ENCODE results near the gene MUSTN1.

MUSTN1 gene

DNA sequence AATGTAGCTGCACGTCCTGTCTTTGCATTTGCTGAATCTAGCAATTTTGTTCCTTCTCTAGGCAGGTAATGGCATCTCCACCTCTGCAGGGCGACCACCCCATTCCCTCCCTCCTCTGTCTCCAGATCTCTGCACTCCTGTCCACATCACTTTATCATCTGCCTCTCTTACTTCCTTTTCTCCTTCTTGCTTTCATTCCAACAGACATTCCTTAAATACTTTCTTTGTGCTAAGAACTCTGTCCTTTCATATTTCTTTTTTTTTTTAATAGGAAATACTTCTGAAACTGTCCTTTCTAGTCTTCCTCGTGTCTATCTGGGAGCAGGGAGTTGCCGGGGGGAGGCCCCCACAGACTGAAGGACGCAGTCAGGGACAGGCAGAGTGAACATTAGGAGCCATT, 33.0 kb downstream of the MUSTN1 start:
- no peak for DNase-seq (ENCODE audit: low read depth)

DNA sequence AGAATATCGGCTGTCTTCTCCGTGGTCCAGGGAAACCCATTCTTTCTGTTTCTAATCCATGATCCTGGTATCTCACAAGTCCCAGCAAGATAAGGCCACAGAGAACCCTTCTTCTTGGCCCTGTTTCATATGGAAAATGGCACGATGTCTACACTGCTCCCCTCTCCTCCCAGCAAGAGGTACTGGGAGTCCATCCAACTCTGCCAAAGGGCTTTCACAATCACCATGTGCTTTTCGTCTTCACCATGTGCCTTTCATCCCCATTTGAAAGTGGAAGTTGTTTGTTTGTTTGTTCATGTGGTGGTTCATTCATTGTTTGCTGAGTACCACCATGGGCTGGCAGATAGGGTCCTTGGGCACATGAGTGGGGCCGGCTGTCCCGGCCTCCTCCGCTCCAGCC, 34.7 kb downstream of the MUSTN1 start:
- no peak for DNase-seq (ENCODE audit: low read depth)

DNA sequence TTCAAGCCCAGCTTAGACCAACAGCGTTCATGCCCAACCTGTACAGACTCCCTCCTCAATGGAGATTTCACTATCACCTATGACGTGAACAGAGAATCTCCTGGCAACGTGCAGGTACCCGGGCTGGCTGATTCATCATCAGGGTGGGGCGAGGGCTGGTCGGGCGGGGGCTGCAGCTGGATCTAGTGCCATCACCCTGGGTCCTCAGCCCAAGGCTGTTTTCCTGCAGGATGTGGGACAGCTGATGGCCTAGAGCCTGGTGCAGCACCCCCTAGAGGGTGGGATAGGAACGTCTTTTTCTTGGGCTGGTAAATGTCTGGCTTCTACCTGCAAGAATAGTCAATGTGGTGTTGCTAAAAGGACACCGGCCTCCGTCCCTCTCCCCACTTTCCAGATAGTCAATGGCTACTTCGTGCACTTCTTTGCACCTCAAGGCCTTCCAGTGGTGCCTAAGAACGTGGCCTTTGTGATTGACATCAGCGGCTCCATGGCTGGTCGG, 35.8 kb downstream of the MUSTN1 start:
- no peak for DNase-seq (ENCODE audit: low read depth)

DNA sequence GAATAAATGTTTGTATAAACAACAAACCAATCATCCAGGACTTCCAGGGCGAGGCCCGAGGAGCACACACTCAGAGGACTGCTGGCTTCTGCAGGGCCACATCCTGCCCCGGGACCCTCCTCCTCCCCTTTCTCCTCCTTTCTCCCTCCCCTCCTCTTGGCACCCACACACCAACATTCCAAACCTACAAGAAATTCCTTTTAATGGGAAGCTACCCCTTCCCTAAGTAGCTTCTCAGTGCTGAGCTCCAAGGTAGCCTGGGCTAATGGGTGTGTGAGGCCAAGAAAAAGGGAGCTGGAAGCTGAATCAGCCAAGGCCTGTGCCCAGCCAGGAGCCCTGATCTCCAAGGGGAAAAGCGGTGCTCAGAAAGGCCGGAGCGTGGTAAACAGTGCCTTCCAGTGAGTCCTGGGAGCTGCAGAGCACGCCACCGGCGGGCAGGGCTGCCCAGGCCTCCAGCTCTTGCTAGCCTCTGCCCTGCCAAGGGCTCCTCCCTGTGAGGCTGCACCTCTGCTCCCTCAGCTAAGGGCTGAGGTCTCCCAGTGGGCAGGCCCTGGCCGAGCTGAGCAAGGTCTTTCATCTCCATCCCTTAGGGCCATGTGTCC, 36.3 kb downstream of the MUSTN1 start:
- no peak for DNase-seq (ENCODE audit: low read depth)

DNA sequence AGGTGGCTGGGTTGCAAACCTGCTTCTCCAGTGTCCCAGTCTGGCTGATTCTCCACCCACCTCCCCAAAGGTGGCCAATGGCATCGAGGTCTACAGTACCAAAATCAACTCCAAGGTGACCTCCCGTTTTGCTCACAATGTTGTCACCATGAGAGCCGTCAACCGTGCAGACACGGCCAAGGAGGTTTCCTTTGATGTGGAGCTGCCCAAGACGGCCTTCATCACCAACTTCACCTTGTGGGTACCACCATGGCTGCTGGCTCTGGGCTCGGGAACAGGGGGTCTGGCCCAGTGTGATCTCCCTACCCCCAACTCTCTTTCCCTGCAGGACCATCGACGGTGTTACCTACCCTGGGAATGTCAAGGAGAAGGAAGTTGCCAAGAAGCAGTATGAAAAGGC, 38.4 kb downstream of the MUSTN1 start:
- DNase-seq (ENCODE audit: low read depth) = no peak

DNA sequence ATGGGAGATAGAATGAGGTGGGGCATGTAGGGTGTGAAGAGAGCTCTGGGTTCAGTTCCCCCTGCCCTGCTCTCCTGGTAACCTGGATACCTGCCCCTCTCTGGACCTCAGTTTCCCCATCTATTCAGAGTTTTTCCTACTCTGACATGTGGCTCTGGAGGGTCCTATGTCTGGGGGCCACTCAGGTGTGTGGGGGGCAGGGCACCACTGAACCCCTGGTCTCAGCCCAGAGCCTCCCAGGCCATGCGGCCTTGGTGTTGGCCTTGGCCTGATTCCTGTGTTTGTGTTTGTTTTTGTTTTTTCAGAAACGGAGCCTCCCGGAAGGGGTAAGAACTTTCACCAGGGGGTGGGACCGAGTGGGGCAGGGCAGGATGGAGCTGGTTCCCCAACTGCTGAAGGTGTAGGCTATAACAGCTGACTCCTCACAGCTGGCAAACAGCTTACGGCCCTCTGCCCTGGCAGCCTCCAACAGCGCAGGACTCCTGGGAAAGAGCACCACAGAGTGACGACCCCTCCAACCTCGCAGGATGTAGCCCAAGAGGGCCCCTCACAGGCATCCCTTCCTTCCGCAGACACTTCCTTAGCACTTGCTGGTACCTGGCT, 39.4 kb downstream of the MUSTN1 start:
- DNase-seq (ENCODE audit: low read depth) = no peak

DNA sequence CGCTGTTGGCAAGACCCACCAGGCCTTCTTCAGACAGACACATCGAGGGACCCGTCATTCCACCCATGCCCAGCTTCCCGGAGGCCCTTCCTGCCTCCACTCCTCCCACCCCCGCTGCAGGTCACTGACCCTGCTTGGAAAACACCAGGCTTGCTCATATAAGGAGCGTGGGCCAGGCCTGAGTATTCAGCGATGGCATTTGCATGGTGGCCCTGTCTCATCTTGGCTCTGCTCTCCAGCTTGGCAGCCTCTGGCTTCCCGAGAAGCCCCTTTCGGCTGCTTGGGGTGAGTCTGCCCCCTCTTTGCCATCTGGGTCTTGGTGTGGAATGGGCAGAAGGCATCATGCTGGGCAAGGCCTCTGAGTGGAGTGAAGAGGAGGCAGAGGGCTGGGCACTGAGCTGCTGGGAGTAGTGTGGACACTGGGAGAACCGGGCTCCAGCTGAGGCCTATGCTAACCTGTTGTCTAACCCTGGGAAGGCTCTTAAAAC, 40.2 kb downstream of the MUSTN1 start, which contains the start of gene ITIH3:
Gene ITIH3 (plus strand): TSS at position 185 of the 488 bp plus-strand sequence. CDS start 8 bp downstream, at position 193.
- DNase-seq (ENCODE audit: low read depth) = no peak

DNA sequence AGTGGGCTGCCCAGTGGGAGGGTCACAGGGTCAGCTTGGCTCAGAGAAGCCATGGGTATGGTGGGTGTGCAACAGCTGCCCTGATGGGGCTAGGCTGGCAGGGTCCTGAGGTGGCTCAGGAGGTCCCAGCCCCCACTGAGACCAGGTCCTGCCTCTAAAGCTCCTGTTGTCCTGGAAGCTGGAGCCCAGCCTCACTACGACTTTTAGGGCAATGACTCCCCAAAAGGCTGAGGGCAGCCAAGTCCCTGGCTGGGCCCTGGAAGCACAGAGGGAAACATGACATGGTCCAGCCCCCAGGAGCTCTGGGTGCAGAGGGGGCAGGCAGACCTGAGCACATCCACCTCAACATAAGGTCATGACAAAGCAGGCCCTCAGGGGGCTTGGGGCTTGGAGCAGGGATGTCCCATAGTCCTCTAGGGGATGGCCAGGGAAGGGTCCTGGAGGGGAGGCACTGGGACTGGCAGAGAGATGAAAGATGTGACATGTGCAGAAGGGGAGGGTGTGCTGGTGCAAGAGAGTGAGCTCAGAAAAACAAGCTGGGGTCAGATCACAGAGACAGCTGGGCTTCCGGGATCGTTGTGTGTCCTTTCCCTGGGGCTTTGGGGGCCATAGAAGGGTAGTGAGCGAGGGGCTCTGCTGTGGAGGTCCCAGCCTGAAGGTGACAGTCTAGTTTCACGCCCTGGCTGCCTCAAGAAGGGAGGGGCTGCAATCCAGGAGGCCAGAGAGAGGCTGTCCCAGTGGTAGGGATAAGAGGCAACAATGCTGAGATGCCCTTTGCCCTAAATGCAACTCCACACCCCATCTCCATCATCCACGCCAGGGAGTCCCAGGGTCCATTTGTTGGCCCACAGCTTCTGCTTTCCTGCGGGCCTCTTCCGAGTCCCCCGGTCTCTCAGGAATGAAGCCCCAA, 40.9 kb downstream of the MUSTN1 start:
- DNase-seq (ENCODE audit: low read depth) = no peak

DNA sequence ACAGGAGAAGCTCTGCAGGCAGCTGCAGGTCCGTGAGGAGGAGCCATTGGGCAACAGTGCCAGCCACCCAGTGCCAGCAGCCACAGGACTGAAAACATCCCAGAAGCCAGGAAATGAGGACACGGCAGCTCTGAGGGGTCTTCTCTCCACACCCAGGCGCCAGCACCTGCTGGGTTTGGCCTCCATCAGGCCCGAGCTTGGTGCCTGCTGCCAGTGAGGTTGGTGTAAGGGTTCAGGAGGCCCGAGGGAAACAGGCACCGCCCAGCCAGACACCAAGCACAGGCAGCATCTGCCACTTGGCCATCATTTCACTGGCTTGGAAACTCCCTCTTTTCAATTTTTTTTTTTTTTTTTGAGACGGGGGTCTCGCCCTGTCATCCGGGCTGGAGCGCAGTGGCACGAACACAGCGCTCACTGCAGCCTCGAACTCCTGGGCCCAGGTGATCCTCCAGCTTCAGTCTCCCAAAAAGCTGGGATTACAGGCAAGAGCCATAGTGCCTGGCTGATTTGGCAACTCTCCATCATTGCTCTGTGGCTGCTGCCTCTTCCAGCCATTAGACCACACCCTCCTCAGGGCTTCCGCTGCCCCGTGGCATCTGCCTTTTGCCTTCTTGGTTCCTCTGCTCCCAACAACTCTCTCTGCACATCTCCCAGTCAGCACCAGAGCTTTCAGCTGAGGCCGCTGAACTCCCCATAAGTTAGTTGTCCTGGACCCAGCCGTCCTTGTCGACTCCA, 41.7 kb downstream of the MUSTN1 start:
- no peak for DNase-seq (ENCODE audit: low read depth)

DNA sequence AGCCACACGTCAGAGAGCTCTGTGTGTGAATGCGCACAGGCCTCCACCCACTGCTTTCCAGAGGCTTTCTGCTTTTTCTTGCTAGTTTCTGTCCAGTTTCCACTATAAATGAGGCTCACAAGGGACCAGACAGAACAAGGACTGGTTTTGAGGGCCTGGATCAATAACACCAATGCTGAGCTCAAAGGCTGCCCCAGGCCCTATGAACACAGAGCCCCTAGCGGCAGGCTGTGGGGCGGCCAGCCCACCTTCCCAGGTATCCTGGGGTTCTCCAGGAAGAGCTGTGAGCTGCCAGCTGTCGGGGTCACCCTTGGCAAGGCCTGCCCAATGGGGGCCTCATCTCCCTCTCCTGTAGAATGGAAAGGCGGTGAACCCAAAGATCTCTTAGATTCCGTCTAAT, 42.4 kb downstream of the MUSTN1 start:
- no peak for DNase-seq (ENCODE audit: low read depth)

DNA sequence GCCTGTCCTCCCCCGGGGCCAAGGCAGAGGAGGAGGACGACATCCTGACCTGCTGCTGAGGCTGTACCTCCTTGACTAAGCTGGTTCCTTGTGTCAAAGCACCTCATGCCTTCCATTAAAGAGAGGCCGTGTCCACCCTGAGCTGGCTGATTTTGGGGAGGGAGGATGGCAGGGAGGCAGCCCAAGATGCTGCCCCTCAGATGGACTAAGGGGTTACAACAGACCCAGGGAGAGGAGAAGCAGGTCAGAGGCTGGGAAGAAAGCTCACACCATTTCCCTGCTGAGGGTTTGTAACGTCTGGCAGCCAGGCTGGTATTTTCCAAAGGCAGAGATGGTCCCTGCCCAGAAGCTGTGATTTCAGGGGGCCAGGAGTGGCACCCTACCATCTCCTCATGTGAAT, 42.9 kb downstream of the MUSTN1 start:
- no peak for DNase-seq (ENCODE audit: low read depth)

DNA sequence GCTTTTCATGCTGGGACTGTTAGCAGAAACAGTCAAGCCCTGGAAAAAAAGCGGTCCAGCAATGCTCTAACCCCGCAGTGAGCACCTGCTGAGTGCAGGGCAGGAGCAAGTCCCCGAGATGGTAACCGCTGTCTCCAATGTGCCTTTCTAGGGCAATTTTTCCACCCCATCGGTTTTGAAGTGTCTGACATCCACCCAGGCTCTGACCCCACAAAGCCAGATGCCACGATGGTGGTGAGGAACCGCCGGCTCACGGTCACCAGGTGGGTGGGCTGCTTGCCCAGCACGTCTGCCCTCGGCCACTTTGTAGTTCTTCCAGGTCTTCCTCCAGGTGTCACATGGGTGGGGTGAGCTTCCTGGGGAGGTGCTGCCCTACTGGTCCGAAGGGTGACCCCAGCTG, 43.5 kb downstream of the MUSTN1 start:
- no peak for DNase-seq (ENCODE audit: low read depth)

DNA sequence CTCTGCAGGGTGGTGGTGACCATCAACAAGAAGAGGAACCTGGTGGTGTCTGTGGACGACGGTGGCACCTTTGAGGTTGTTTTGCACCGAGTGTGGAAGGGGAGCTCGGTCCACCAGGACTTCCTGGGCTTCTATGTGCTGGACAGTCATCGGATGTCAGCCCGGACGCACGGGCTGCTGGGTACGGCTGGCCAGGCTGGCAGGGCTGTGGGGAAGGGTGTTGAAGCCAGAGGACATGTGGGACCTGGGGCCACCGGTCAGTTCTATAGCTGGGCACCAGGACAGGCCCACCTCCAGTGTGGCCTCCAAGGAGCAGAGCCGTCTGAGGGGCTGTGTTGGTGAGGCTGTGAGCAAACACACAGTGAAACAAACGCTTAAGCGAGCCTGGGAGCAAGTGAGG, 44.1 kb downstream of the MUSTN1 start:
- DNase-seq (ENCODE audit: low read depth) = no peak

DNA sequence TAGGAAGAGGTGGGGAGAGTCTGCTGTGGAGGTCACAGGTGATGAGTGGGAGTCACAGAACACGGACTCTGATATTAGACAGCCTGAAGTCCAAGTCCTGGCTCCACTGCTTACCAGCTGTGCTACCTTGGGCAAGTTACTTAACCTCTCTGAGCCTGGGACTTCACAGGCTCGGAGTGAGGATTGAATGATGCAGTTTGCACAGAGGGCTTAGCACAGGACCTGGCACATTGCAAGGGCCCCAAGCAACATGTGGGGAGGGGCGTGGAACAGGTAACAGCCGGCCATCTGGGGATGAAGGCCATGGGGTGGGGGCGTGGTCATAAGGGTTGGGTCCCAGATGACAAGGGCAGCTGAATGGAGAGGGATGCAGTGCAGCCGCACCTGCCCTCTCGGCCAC, 44.5 kb downstream of the MUSTN1 start:
- DNase-seq (ENCODE audit: low read depth) = no peak

DNA sequence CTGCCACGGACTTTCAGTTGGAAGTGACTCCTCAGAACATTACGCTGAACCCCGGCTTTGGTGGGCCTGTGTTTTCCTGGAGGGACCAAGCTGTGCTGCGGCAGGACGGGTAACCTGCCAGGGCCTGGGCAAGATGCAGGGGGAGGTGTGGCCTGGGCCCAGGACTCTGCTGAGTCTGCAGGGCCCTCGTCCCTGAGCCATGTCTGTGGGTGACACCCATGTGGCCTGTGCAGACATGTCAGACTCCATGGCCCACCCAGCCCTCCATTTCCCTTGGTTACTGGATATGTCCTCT, 45.1 kb downstream of the MUSTN1 start:
- DNase-seq (ENCODE audit: low read depth) = no peak

DNA sequence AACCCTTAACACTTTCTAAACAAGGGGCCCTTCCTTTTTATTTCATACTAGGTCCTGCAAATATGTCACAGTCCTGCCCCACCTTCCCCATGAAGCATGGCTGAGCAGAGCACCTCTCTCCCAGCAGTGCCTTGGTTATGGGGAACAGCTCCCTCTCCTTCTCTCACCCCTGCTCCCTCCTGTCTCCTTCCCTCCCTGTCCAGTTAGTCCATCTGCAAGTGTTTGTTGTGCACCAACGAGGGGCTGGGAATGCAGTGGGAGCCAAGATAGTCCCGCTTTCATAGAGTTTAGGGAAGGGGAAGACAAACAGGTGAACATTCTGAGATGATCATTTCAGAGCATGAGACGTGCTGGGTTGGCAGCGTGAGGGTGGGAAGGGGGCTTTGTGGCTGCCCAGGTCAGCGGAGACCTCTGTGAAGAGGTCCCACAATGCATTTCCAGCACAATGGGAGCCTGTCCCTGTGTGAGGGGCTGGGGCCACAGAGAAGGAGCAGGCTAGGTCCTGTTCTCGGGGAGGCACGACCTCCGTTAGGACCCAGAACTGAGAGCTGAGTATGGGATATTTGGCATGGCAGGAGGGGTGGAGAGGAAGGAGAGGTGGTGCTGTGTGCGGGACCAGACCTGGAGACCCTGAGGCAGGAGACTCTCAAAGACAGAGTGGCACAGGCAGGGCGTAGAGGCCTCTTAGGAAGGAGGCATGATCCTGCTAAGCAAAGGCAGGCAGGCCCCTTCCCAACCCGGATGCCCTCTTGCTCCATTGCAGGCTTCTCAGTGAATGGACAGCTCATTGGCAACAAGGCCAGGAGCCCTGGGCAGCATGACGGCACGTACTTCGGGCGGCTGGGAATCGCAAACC, 45.7 kb downstream of the MUSTN1 start:
- no peak for DNase-seq (ENCODE audit: low read depth)

DNA sequence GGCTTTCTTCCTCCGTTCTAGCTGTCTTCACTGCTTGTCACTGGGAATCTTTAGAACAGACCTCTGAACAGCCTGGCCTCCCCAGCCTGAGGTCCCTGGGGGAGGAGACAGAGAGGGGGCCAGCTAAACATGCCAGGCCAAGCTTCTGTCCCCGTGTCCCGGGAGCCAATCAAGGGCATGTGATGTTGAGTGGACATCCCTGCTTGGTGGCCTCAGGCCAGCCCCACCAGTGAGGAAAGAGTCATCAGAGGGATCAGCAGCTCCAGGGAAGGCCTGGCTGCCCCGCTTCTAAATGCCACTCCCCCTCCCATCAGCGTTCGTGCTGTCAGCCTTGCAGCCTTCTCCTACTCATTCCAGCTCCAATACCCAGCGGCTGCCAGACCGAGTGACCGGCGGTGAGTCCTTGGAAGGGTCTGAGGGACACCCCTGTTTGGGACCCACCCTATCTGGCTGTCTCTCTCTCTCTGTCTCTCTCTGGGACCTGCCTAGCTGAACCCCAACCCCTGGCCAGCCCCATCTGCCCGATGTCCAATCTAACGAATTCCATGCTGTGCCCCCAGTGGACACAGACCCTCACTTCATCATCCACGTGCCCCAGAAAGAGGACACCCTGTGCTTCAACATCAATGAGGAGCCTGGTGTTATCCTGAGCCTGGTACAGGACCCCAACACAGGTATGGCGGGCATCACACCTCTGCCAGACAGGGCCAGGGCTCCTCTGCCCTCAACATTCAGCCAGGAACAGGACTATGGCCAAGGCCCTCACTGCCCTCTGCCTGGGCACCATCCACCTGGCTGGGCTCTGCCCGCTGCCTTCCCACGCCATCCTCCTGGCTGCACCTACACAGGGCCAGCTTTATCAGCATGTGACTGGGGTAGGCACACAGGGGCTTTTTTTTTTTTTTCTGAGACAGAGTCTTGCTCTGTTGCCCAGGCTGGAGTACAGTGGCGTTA, 46.9 kb downstream of the MUSTN1 start:
- no peak for DNase-seq (ENCODE audit: low read depth)

DNA sequence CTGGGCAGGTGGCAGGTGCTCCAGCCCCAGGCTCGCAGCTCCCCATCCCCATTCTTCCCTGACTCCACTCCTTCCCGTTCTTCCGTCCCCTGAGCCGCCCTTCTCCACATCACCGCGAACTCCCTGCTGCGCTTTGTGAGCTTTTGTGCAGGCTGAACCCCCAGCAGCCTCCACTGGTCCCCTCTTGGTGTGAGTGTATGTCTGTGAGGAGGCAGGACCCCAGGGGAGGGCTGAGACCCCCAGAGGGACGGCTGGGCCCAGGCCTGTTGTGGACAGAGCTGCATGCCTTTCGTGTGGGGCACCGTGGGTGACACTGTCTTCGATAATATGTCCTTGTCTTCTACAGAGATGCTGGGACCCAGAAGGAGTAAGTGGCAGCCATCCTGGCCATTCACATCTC, 47.6 kb downstream of the MUSTN1 start:
- no peak for DNase-seq (ENCODE audit: low read depth)

DNA sequence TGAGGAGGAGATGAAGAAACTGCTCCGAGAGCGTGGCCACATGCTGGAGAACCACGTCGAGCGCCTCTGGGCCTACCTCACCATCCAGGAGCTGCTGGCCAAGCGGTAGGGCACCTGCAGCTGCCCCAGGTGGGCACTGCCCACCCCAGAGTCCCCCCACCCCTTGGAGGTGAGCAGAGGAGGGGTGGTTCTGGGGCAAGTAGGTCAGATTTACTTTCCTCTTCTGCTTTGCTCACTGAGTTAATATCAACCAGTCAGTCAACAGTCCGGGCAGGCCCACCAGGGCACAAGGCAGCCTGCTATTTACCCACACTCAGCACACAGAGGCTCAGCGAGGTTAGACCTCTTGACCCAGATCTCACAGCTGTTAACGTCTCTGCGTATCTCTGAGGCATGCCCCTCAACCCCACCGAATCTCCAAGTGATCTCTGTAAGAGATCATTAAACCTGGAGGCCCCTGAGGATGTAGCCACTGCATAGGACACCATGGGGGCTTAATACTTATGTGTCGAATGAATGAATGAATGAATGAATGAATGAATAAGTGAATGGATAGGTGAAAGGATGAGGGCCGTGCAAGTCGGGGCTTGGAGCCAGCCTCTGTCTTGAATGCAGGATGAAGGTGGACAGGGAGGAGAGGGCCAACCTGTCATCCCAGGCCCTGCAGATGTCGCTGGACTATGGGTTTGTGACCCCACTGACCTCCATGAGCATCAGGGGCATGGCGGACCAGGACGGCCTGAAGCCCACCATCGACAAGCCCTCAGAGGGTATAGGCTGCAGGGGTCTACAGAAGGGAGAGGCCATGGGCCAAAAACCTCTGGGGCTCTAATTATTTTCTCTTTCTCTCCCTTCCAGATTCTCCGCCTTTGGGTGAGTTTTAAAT, 48.2 kb downstream of the MUSTN1 start:
- no peak for DNase-seq (ENCODE audit: low read depth)

Data from stimulated activated CD8-positive, alpha-beta memory T cell treated with anti-CD3 and anti-CD28 coated beads, Interleukin-12 subunit alpha, Interleukin-12 subunit beta, amount 100 ng/mL, for 4 hours (primary cell).